Naive B cell (primary cell): ENCODE results near the gene CBLB. TPM values are rescaled to one million over a fixed set of nuclear protein-coding genes. Genes with fewer than 3 reads are reported as not detected.

ENCODE experiments used
- ATAC-seq, 2 donors: fragments of 150-1000 bp; cut with Tn5 transposase; 2 replicates each; pipeline ENCODE4 v1.10.0; 2021; ENCODE audit warnings: low read depth in 2 of 2, mild to moderate bottlenecking in 2 of 2, moderate library complexity in 2 of 2
- DNase-seq: peaks from one replicate; pipeline ENCODE4 v3.0.0; 2022
- H3K27ac Mint-ChIP-seq, 6 donors: one replicate each; pipeline ENCODE4 v1.8.0; 2020 to 2022; ENCODE audit warnings: mild to moderate bottlenecking in 6 of 6, mixed read lengths in 6 of 6, moderate library complexity in 5 of 6, inconsistent platforms in 2 of 6
- H3K27me3 Mint-ChIP-seq, 3 donors: one replicate each; pipeline ENCODE4 v1.8.0; 2021 to 2022; ENCODE audit warnings: mixed read lengths in 3 of 3, mild to moderate bottlenecking in 1 of 3
- H3K36me3 Mint-ChIP-seq, 2 donors: one replicate each; pipeline ENCODE4 v1.8.0; 2020 to 2022; ENCODE audit warnings: mixed read lengths in 2 of 2, inconsistent platforms in 1 of 2, mild to moderate bottlenecking in 1 of 2
- H3K4me1 Mint-ChIP-seq, 3 donors: one replicate each; pipeline ENCODE4 v1.8.0; 2020 to 2022; ENCODE audit warnings: mixed read lengths in 3 of 3, inconsistent platforms in 1 of 3, mild to moderate bottlenecking in 1 of 3, moderate library complexity in 1 of 3
- H3K4me3 Mint-ChIP-seq, 8 donors: one replicate each; pipeline ENCODE4 v1.8.0; 2020 to 2022; ENCODE audit warnings: mild to moderate bottlenecking in 8 of 8, mixed read lengths in 8 of 8, moderate library complexity in 8 of 8, inconsistent platforms in 2 of 8
- H3K9me3 Mint-ChIP-seq, 7 donors: one replicate each; pipeline ENCODE4 v1.8.0; 2020 to 2022; ENCODE audit warnings: mixed read lengths in 7 of 7, mild to moderate bottlenecking in 5 of 7, inconsistent platforms in 2 of 7, moderate library complexity in 1 of 7
- polyA plus RNA-seq, 6 donors: library from polyadenylated mRNA; unstranded; fragments of 300-500 nt; fragmentation: Illumina TruSeq; gene quantifications; one replicate each; pipeline ENCODE4 v1.2.3, GENCODE V29; 2021; ENCODE audit warnings: low read depth in 6 of 6

CBLB gene
- polyA plus RNA-seq, 6 donors from 2014 or later, result 20.0 to 33.3 (median 26.7) TPM

DNA sequence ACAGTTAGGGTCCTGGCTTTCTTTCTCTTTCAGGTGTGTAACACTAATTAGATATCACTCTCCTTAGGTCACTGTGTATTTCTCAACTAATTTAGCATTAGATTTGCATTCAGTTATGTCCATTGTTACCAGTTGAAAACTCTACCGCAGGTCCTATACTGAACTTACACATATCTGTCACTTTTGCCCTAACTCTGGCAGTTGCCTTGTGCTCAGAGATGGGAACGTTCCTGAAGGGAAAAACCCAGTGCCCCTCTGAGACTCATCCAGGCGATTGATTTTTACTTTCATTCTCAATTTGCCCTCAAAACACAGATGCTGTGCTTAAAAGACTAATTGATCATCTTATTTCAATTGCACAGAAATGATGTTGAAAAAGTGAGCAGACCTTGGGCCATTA is 253.0 kb downstream of the CBLB start:
- H3K27me3 Mint-ChIP-seq, result peaks cover 0 to 8% (median 0%) of the 10 kb centered on the region in 3 donors

DNA sequence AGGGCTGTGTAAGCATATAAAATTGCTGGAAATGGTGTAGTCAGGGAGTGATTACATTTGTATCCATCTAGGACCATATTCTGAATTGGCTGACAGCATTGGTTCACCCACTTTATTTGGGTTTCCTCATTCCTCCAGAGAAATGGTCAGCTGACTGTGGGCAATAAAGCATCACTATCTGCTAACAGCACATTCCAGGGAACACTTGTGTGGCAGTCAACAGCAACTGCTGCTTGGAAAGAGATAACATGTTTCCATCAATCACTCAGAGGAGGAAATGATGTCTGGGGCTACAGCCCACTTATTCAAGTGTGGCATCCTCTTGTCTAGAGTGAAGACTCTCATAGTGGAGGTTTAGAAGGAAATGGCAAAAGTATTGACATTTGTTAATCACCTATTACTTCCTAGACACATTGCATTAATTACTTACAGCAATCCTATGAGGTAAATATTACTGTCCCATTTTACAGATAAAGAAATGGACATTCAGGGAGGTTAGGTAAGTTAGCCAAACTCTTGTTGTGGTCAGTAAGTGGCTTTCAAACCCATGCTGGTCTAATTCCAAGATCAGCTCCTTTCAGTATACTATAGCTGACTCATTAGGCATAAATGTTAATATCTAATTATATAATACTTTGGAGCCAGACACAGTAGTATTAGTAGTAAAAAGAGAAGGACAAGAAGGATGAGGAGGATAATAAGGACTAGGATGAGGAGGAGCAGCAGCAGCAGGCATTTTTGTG is 254.4 kb downstream of the CBLB start:
- no peak for ATAC-seq
- peaks cover 0 to 8% (median 0%) of the 10 kb centered on the region in 3 donors for H3K27me3 Mint-ChIP-seq

More for the DNA sequence above, 253.0 kb downstream of the CBLB start:
- no peak overlapping the region for H3K4me3 Mint-ChIP-seq
- ATAC-seq, result no peak
- H3K9me3 Mint-ChIP-seq, result no peaks in the 10 kb centered on the region
- no peaks in the 10 kb centered on the region for H3K4me1 Mint-ChIP-seq
- no peak for DNase-seq
- H3K27ac Mint-ChIP-seq, result no peak overlapping the region
- no peaks in the 10 kb centered on the region for H3K36me3 Mint-ChIP-seq

DNA sequence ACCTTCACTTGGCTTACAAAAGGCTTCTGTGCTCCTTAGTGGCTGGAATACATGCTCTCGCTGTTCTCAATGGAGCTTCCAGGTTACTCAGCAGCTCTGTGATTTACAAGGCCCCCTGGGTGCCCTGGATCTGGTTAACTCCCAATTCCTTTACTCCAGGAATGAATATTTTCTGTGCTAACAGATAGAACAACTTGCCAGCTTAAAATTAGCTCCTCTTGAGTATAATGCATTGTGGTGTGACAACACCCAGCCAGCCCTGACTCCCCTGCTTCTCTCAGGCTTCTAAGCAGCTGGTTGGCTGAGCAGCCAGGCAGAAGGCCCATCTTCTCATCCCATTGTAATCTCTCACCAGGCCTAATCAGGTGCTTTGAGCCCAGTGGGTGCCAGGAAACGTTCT is 255.7 kb downstream of the CBLB start:
- peaks cover 0 to 2% (median 0%) of the 10 kb centered on the region in 7 donors for H3K9me3 Mint-ChIP-seq
- no peaks in the 10 kb centered on the region for H3K4me1 Mint-ChIP-seq
- ATAC-seq, result no peak
- H3K27ac Mint-ChIP-seq, result peak overlapping the region in 1 of 6 donors; percentile 82
- no peaks in the 10 kb centered on the region for H3K36me3 Mint-ChIP-seq
- no peak for DNase-seq
- peaks cover 0 to 16% (median 9%) of the 10 kb centered on the region in 3 donors for H3K27me3 Mint-ChIP-seq
- no peak overlapping the region for H3K4me3 Mint-ChIP-seq

More for the DNA sequence above, 254.4 kb downstream of the CBLB start:
- H3K4me3 Mint-ChIP-seq, result no peak overlapping the region
- H3K4me1 Mint-ChIP-seq, result no peaks in the 10 kb centered on the region
- H3K36me3 Mint-ChIP-seq, result no peaks in the 10 kb centered on the region
- no peak for DNase-seq
- no peaks in the 10 kb centered on the region for H3K9me3 Mint-ChIP-seq
- H3K27ac Mint-ChIP-seq, result no peak overlapping the region

DNA sequence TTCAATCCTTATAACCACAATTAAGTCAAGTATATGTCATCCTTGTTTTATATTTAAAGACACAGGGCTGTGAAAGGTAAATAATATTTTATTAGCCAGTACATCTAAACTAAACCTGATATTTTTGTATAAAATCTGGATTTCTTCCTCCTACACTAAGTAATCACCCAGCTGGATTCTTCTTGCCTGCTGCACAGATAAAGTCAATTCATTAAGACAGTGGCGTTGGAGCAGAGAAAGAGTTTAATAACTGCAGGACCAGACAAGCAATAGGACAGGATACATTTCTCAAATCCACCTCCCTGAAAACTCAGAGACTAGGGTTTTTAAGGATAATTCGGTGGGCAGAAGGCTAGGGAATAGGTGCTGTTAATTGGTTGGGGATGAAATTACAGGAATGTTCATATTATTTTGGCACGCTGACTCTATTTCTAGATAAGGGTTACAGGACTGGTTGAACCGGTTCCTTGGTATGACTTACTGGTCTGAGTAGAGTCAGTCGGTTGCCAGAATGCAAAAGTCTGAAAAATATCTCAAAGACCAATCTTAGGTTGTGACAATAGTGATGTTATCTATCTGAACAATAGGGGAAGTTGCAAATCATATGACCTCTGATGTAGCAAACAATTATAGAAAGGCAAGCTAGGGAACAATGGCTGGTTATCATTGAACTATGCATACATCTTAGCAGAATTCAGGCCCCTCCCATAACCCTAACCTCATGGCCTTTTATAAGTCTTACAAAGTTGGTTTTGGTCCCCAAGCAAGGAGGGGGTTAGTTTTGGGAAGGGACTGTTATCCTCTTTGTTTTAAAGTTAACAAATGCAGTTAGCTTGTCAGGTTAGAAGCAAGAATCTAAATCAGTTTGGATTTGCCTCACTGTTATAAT is 257.3 kb downstream of the CBLB start:
- H3K4me1 Mint-ChIP-seq, result no peaks in the 10 kb centered on the region
- no peak for DNase-seq
- no peak overlapping the region for H3K27ac Mint-ChIP-seq
- no peak overlapping the region for H3K4me3 Mint-ChIP-seq
- peaks cover 0 to 16% (median 9%) of the 10 kb centered on the region in 3 donors for H3K27me3 Mint-ChIP-seq
- H3K9me3 Mint-ChIP-seq, result peaks cover 0 to 2% (median 0%) of the 10 kb centered on the region in 7 donors
- no peak for ATAC-seq
- H3K36me3 Mint-ChIP-seq, result no peaks in the 10 kb centered on the region

DNA sequence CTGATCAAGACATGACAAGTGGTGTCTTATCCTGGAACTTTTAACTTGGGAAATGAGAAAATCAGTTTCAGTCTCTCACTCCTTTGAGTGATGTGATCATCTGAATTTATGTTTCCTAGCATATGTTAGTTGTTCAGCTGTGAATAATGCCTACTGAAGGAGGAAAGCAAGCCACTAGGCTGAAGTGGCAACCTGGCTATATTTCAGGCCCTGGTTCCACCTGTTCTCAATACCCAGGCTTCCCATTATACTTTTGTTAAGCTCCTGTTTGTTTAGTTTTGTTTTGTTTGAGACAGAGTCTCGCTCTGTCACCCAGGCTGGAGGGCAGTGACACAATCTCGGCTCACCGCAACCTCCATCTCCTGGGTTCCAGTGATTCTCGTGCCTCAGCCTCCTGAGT is 258.3 kb downstream of the CBLB start:
- peaks cover 0 to 2% (median 0%) of the 10 kb centered on the region in 7 donors for H3K9me3 Mint-ChIP-seq
- peaks cover 0 to 16% (median 9%) of the 10 kb centered on the region in 3 donors for H3K27me3 Mint-ChIP-seq

DNA sequence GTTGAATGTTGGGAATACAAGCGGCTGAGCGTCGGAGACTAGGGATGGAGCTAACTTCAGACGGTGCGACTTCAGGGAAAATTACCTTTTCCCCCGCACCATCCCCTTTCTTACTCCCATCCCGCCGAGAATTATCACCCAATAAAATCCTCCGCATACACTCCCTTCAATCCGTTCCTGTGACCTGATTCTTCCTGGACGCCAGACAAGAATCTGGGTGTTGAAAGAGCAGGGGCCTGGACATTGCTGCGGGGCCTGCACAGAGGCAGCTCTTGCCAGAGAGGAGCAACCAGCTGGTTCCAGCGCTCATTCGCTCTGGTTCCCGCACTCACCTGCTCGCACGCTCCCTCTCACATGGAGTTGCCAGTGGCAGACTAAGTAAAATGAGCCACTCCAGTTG is 260.2 kb downstream of the CBLB start:
- H3K9me3 Mint-ChIP-seq, result peaks cover 0 to 2% (median 0%) of the 10 kb centered on the region in 7 donors
- H3K4me1 Mint-ChIP-seq, result no peaks in the 10 kb centered on the region
- peaks cover 0 to 9% (median 8%) of the 10 kb centered on the region in 3 donors for H3K27me3 Mint-ChIP-seq
- no peak overlapping the region for H3K4me3 Mint-ChIP-seq
- DNase-seq, result no peak
- H3K27ac Mint-ChIP-seq, result peak overlapping the region in 1 of 6 donors; percentile 73
- ATAC-seq, result no peak
- no peaks in the 10 kb centered on the region for H3K36me3 Mint-ChIP-seq

More for the DNA sequence above, 258.3 kb downstream of the CBLB start:
- Mint-ChIP-seq H3K27ac (no peak overlapping the region), H3K36me3 (no peaks in the 10 kb centered on the region), H3K4me1 (no peaks in the 10 kb centered on the region), H3K4me3 (no peak overlapping the region)
- ATAC-seq, result no peak
- DNase-seq, result no peak

DNA sequence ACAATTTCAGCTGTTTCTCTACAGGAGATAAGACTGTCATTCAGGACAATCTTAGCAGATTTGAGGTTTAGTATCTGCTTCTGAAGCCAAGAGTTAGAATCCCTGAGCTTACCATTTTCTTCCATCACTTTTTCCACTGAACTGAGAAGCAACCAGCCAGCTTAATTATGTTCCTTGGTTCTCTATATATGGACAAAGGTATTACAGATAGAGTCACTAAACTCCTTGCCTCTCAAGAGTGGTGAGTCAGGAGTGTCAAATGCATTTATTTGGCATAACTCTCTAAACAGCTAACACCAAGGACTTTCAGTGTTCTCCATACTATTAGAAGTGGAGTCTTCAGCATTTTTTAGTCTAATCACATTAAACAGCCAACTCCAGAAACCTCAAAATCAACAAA is 262.8 kb downstream of the CBLB start:
- H3K9me3 Mint-ChIP-seq, result peaks cover 0 to 2% (median 0%) of the 10 kb centered on the region in 7 donors

More for the DNA sequence above, 262.8 kb downstream of the CBLB start:
- ATAC-seq (no peak), DNase-seq (no peak)
- H3K27me3 Mint-ChIP-seq, result peaks cover 0 to 9% (median 8%) of the 10 kb centered on the region in 3 donors
- H3K36me3 Mint-ChIP-seq, result no peaks in the 10 kb centered on the region
- H3K4me1 Mint-ChIP-seq, result no peaks in the 10 kb centered on the region
- no peak overlapping the region for H3K27ac Mint-ChIP-seq
- H3K4me3 Mint-ChIP-seq, result no peak overlapping the region
